Testis (tissue), 3 donors: Measurements from ENCODE around the gene PBX1. TPM values are rescaled to one million over a fixed set of nuclear protein-coding genes. Genes with fewer than 3 reads are reported as not detected.
"Not testable (repeated sequence)": the region's sequence is repeated elsewhere in the genome, so short reads cannot be mapped to it uniquely, and the experiment has no call there.

Experiments used
- DNase-seq: peaks from one replicate; pipeline ENCODE4 v3.0.0-alpha.2; 2019
- H3K27ac ChIP-seq, 2 donors: fragments of 200-600 bp; sonication (generic); one replicate each; pipeline ENCODE4 v1.5.1; 2019
- H3K27me3 ChIP-seq: fragments of 200-600 bp; sonication (generic); one replicate; pipeline ENCODE4 v1.5.1; 2019
- H3K36me3 ChIP-seq: fragments of 200-600 bp; sonication (generic); one replicate; pipeline ENCODE4 v1.5.1; 2017; ENCODE audit warnings: low read depth; ENCODE audit errors: missing control alignments
- H3K4me1 ChIP-seq: fragments of 200-600 bp; sonication (generic); one replicate; pipeline ENCODE4 v1.5.1; 2019
- H3K4me3 ChIP-seq, 2 donors: fragments of 200-600 bp; sonication (generic); one replicate each; pipeline ENCODE4 v1.5.1; 2017 to 2019
- H3K9me3 ChIP-seq: fragments of 200-600 bp; sonication (generic); one replicate; pipeline ENCODE4 v1.5.1; 2017
- CTCF ChIP-seq, 3 experiments: fragments of 450-650 bp in 2 of 3; fragments of 200-600 bp in 1 of 3; sonication (generic) in 1 of 3; IDR thresholded peaks; one replicate each; pipeline ENCODE4 v1.5.1; 2016 to 2019; ENCODE audit warnings: antibody characterized with exemption in 3 of 3, mild to moderate bottlenecking in 2 of 3, moderate library complexity in 1 of 3
- POLR2A ChIP-seq: fragments of 450-650 bp; IDR thresholded peaks from one replicate; pipeline ENCODE4 v1.6.1; 2017; ENCODE audit warnings: antibody characterized with exemption, mild to moderate bottlenecking, moderate library complexity
- WGBS, 2 donors: methylation state at CpG; one replicate each; pipeline ENCODE4 v1.1.5; 2018; 5-methylcytosine and 5-hydroxymethylcytosine counted together
- intact Hi-C: fragments of 100-400 bp; cut with DNase I; formaldehyde crosslinking; loops from one replicate; pipeline ENCODE4 v1.15.1; 2023; ENCODE audit warnings: low total_unique reads
- polyA plus RNA-seq: library from polyadenylated mRNA; stranded (reverse); fragments of 350-450 nt; fragmentation: Illumina TruSeq; extraction: RNeasy Lipid Tissue Mini Kit (QIAGEN cat#74804); gene quantifications from one replicate; pipeline ENCODE4 v1.2.3, GENCODE V29; 2014; ENCODE audit warnings: low read depth, low replicate concordance; ENCODE audit not compliant: insufficient read depth
- total RNA-seq, 2 donors: library from RNA; depleted of rRNA; stranded (reverse); fragments of >200 nt; gene quantifications; one replicate each; pipeline ENCODE4 v1.2.3, GENCODE V29; 2016

The PBX1 gene
- total and polyA plus RNA-seq, 3 donors from 2014 or later = 20.2 to 25.0 (median 20.3) TPM

GRCh38 chr1:164534863-164535610 lies 23.9 kb upstream of the PBX1 start:
- Histone ChIP-seq H3K36me3 (no peaks in the 10 kb centered on the region), H3K9me3 (no peaks in the 10 kb centered on the region), H3K27ac (no peak overlapping the region), H3K4me3 (no peak overlapping the region), H3K4me1 (no peaks in the 10 kb centered on the region), H3K27me3 (no peaks in the 10 kb centered on the region)
- 87 to 88% methylated on average over 5 of the region's 5 CpGs for whole genome bisulfite sequencing, 2 donors
- intact Hi-C loops = no loop called here
- TF ChIP-seq POLR2A = no peak
- no peak for TF ChIP-seq CTCF (IDR thresholded peaks at IDR 0.05)
- DNase-seq = no peak

- 90 to 93% methylated on average over 8 of the region's 8 CpGs for whole genome bisulfite sequencing, 2 donors
- H3K36me3 ChIP-seq, H3K27me3 ChIP-seq, H3K27ac ChIP-seq, DNase-seq, H3K9me3 ChIP-seq, H3K4me1 ChIP-seq, intact Hi-C loops, H3K4me3 ChIP-seq: not testable (repeated sequence)
These were observed 6.5 kb upstream of the PBX1 start for GRCh38 chr1:164552463-164552988.

- no peak overlapping the region for H3K27ac ChIP-seq
- WGBS, 2 donors = 77 to 79% methylated on average over 4 of the region's 4 CpGs
- no peak overlapping the region for H3K4me3 ChIP-seq
- TF ChIP-seq CTCF (IDR thresholded peaks at IDR 0.05) = no peak
- no peak for TF ChIP-seq POLR2A
- H3K36me3 ChIP-seq = no peaks in the 10 kb centered on the region
- H3K9me3 ChIP-seq = no peaks in the 10 kb centered on the region
- no peaks in the 10 kb centered on the region for H3K4me1 ChIP-seq
- intact Hi-C loops = no loop called here
- DNase-seq = no peak
- H3K27me3 ChIP-seq = no peaks in the 10 kb centered on the region
These were observed 1.7 kb upstream of the PBX1 start for GRCh38 chr1:164557270-164557669.

GRCh38 chr1:164559342-164560051 lies 513 bp downstream of the PBX1 start:
- no peaks in the 10 kb centered on the region for H3K4me1 ChIP-seq
- no peaks in the 10 kb centered on the region for H3K27me3 ChIP-seq
- peak overlapping the region; percentile 66 to 81 for H3K4me3 ChIP-seq
- 1% methylated on average over 19 to 20 of the region's 20 CpGs for WGBS, 2 donors
- intact Hi-C loops = no loop called here
- peak; percentile 36 for DNase-seq
- peak overlapping the region; percentile 86 to 92 for H3K27ac ChIP-seq
- H3K36me3 ChIP-seq = no peaks in the 10 kb centered on the region
- no peaks in the 10 kb centered on the region for H3K9me3 ChIP-seq
- TF ChIP-seq POLR2A (no peak), CTCF (IDR thresholded peaks at IDR 0.05) (no peak)

GRCh38 chr1:164560121-164560541 lies 1.1 kb downstream of the PBX1 start:
- no peak for DNase-seq
- intact Hi-C loops = no loop called here

More at GRCh38 chr1:164560121-164560541, 1.1 kb downstream of the PBX1 start:
- H3K4me1 ChIP-seq = no peaks in the 10 kb centered on the region
- H3K9me3 ChIP-seq = no peaks in the 10 kb centered on the region
- no peaks in the 10 kb centered on the region for H3K27me3 ChIP-seq
- H3K27ac ChIP-seq = peak overlapping the region; percentile 86 to 92
- H3K36me3 ChIP-seq = no peaks in the 10 kb centered on the region
- 2% methylated on average over 11 of the region's 11 CpGs for WGBS, 2 donors
- TF ChIP-seq POLR2A = no peak
- TF ChIP-seq CTCF (IDR thresholded peaks at IDR 0.05) = no peak
- peak overlapping the region; percentile 66 to 81 for H3K4me3 ChIP-seq
